HG03175 (cell line): ENCODE measurements around the gene CD4.
A peak's percentile ranks its signal among the peaks of the same experiment; 100 is the strongest.
"Not testable (repeated sequence)": the region's sequence is repeated elsewhere in the genome, so short reads cannot be mapped to it uniquely, and the experiment has no call there.

ENCODE experiments used
- ATAC-seq: cut with Tn5 transposase; IDR thresholded peaks from one replicate; pipeline ENCODE4 v1.9.1; 2021; ENCODE audit warnings: mild to moderate bottlenecking, moderate library complexity; ENCODE audit not compliant: unreplicated experiment

Gene CD4

GRCh38 chr12:6788972-6789924 is at the start of gene CD4:
CD4 (plus strand) TSS chr12:6789528; CDS start chr12:6800139, 10,611 bp downstream.
- no peak for ATAC-seq

- ATAC-seq: not testable (repeated sequence)
Measured at GRCh38 chr12:6742080-6742479, 47.2 kb upstream of the CD4 start.

- no peak for ATAC-seq
Measured at GRCh38 chr12:6742834-6743233, 46.5 kb upstream of the CD4 start.

- ATAC-seq: not testable (repeated sequence)
Measured at GRCh38 chr12:6743300-6743699, 46.0 kb upstream of the CD4 start.

- ATAC-seq: no peak
Measured at GRCh38 chr12:6745741-6746525, 43.4 kb upstream of the CD4 start.

GRCh38 chr12:6747216-6747615 is 42.1 kb upstream of the CD4 start:
- no peak for ATAC-seq

GRCh38 chr12:6748761-6749160 is 40.6 kb upstream of the CD4 start:
- ATAC-seq: no peak

GRCh38 chr12:6750506-6750905 is 38.8 kb upstream of the CD4 start:
- ATAC-seq: no peak

- ATAC-seq: no peak
Measured at GRCh38 chr12:6751767-6752166, 37.6 kb upstream of the CD4 start.

GRCh38 chr12:6752167-6752920 is 37.0 kb upstream of the CD4 start:
- ATAC-seq: peak; percentile 3

- peak; percentile 93 for ATAC-seq
Measured at GRCh38 chr12:6752921-6753771, 36.2 kb upstream of the CD4 start, which contains the start of gene MLF2. MLF2 (minus strand) TSS chr12:6753141; CDS start chr12:6752334, 807 bp downstream.

- ATAC-seq: no peak
Measured at GRCh38 chr12:6753772-6754356, 35.5 kb upstream of the CD4 start.

GRCh38 chr12:6754411-6754810 is 34.9 kb upstream of the CD4 start:
- no peak for ATAC-seq

GRCh38 chr12:6757028-6757690 is 32.2 kb upstream of the CD4 start:
- ATAC-seq: no peak

- ATAC-seq: no peak
Measured at GRCh38 chr12:6758506-6759095, 30.7 kb upstream of the CD4 start.

GRCh38 chr12:6759741-6760140 is 29.6 kb upstream of the CD4 start:
- ATAC-seq: no peak

- no peak for ATAC-seq
Measured at GRCh38 chr12:6763380-6763779, 25.9 kb upstream of the CD4 start.

- ATAC-seq: peak; percentile 83
Measured at GRCh38 chr12:6764011-6764828, 25.1 kb upstream of the CD4 start.
